LNCAP (cell line): ENCODE results near the gene NT5DC1.

Experiments used
- CTCF ChIP-seq: fragments of 450-650 bp; IDR thresholded peaks from 2 replicates; pipeline ENCODE4 v1.5.1; 2017; ENCODE audit warnings: mild to moderate bottlenecking

Gene NT5DC1

GRCh38 chr6:116078522-116078921 is 22.1 kb upstream of the NT5DC1 start:
- TF ChIP-seq CTCF = no peak

DNA sequence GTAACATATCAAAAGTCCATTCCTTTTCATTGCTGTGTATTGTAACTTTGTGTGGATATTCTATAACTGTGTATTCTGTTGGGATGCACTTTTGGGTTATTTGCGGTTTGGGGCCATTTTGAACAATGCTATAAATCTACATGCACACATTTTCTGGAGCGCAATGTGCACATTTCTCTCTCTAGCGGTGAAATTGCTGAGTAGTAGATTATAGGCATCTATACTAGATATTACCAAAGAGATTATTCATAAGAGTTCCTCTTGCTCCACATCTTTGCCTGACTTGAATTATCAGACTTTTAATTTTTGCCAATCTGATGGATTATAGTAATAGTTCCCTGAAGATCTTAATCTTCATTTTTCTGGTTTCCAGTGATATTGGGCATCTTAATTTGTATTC is 21.7 kb upstream of the NT5DC1 start:
- no peak for TF ChIP-seq CTCF

- no peak for TF ChIP-seq CTCF
Observed at GRCh38 chr6:116083052-116083451, 17.6 kb upstream of the NT5DC1 start.

- TF ChIP-seq CTCF = no peak
Observed at GRCh38 chr6:116084284-116084683, 16.4 kb upstream of the NT5DC1 start.

DNA sequence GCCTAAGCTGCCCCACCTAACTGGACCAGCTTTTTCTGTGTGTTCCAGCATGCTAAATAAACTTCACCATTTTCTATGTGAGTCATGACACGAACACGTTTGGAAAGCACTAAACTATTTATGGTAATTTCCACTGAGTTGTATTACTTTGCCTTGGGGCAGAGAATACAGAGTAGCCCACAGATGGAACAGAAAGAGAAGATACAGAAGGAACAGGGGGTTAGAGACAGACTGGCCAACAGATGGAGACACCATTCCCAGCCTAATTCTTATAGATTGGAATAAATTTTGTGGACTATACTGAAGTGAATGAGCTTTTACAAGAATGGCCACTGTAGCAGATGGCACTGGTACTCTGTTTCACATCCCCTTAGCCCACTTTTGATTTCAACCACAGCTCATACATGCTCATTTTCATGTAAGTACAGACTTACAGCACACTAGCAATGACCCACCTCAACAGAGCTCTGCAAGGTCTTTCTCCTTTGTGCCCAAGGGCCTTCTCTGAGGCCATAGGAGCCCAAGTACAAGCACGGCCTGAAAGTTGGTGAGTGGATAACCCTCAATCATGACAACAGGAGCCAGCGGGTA is 13.1 kb upstream of the NT5DC1 start:
- no peak for TF ChIP-seq CTCF

DNA sequence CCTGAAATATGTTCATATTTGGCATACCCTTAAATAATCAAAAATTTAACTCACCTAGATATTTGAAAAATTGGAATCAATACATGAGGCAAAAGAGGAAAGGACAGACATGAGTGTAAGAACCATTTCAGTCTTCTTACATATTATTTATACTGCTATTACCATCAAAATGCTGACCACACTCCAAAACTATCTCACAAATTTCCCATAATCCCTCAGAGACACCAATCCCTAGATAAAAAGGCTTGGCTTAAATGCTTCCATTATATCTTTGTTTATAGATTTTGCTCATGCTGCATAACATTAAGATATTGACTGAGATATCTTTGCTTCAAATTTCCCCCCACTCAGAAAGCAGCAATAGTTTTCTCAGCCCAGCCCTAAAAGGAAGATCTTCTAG is 11.7 kb upstream of the NT5DC1 start:
- no peak for TF ChIP-seq CTCF

DNA sequence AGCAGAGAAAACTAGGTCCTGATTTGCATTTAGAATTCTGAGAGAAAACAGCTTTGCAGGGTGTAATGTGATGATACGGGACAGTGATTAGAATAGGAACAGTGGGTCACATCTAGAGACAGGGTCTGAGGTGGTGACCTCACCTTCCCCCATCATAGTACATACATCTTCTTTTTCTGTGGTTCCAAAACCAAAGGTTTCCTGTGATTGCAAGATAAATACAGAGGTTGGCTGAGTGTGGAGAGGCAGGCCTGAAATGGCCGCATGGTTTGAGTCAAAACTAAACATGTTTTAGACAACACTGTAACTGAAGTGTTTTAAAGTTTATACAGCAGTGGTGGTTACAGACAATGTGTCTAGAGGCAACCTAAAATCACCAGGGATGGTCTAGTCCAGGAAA is 10.4 kb upstream of the NT5DC1 start:
- TF ChIP-seq CTCF = no peak

GRCh38 chr6:116094041-116094440 is 6.6 kb upstream of the NT5DC1 start:
- no peak for TF ChIP-seq CTCF
